ENCODE data around the gene LYRM7.

DNA sequence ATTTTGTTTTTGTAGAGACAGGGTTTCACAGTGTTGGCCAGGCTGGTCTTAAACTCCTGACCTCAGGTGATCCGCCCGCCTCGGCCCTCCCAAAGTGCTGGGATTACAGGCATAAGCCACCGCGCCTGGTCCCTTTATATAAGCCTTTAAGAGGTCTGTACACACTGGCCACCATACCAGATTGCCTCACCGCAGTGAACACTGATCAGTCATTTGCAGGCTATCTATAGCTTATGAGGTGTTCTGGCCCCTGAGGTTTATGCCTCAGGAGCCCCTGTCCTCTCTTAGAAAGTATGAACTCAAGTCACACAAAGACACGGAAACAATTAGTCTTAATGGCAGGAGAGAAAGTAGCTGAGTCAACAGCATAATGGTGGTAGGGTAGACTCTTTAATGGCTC, 20.3 kb upstream of the LYRM7 start:
- TF ChIP-seq, protein P1, sequence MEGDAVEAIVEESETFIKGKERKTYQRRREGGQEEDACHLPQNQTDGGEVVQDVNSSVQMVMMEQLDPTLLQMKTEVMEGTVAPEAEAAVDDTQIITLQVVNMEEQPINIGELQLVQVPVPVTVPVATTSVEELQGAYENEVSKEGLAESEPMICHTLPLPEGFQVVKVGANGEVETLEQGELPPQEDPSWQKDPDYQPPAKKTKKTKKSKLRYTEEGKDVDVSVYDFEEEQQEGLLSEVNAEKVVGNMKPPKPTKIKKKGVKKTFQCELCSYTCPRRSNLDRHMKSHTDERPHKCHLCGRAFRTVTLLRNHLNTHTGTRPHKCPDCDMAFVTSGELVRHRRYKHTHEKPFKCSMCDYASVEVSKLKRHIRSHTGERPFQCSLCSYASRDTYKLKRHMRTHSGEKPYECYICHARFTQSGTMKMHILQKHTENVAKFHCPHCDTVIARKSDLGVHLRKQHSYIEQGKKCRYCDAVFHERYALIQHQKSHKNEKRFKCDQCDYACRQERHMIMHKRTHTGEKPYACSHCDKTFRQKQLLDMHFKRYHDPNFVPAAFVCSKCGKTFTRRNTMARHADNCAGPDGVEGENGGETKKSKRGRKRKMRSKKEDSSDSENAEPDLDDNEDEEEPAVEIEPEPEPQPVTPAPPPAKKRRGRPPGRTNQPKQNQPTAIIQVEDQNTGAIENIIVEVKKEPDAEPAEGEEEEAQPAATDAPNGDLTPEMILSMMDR (conservative IDR thresholded peaks at IDR 0.05): no peak
- no peak for TF ChIP-seq ZFX (IDR thresholded peaks at IDR 0.05)

All from C4-2B (cell line).